Esophagus squamous epithelium (tissue), 4 donors: ENCODE measurements around the gene LGMN.

ENCODE experiments used
- POLR2A ChIP-seq, 4 donors: fragments of 450-650 bp; IDR thresholded peaks; one replicate each; pipeline ENCODE4 v1.6.1; 2017; ENCODE audit warnings: antibody characterized with exemption in 4 of 4, mild to moderate bottlenecking in 4 of 4, moderate library complexity in 3 of 4
- TF ChIP-seq, protein P1 (sequence below), 6 experiments: fragments of 450-650 bp in 4 of 6; fragments of 200-600 bp in 2 of 6; sonication (generic) in 2 of 6; IDR thresholded peaks; one replicate each; pipeline ENCODE4 v1.5.1; 2016 to 2019; ENCODE audit warnings: antibody characterized with exemption in 6 of 6, mild to moderate bottlenecking in 4 of 6, moderate library complexity in 4 of 6

DNA sequence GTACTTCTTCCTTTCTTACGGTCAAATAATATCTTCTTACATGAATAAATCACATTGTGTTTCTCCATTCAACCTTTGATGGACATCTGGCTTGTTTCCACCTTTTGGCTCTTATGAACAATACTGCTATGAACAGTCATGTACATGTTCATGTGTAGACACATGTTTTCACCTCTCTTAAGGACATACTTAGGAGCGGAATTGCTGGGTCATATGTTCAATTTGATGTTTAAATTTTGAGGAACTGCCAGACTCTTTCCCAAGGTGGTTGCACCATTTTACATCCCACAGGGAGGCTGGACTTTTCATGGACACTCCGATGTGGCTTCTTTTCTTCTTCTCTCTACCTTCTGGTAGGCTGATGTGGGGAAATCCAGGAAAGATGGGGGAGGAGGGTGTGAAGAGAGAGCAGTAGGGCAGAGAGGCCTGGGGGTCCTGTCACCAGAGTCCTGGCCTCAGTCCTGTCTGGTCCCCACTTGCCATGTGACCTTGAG is 16.8 kb downstream of the LGMN start:
- TF ChIP-seq, protein P1, sequence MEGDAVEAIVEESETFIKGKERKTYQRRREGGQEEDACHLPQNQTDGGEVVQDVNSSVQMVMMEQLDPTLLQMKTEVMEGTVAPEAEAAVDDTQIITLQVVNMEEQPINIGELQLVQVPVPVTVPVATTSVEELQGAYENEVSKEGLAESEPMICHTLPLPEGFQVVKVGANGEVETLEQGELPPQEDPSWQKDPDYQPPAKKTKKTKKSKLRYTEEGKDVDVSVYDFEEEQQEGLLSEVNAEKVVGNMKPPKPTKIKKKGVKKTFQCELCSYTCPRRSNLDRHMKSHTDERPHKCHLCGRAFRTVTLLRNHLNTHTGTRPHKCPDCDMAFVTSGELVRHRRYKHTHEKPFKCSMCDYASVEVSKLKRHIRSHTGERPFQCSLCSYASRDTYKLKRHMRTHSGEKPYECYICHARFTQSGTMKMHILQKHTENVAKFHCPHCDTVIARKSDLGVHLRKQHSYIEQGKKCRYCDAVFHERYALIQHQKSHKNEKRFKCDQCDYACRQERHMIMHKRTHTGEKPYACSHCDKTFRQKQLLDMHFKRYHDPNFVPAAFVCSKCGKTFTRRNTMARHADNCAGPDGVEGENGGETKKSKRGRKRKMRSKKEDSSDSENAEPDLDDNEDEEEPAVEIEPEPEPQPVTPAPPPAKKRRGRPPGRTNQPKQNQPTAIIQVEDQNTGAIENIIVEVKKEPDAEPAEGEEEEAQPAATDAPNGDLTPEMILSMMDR (IDR thresholded peaks at IDR 0.05), result no peak
- TF ChIP-seq POLR2A (IDR thresholded peaks at IDR 0.05), result no peak
